AML-193 (cell line): Measurements from ENCODE around the gene ARPC1B.

Experiments
- DNase-seq, 2 experiments: peaks; one replicate each; lab custom pipeline; 2025; lab: John Stamatoyannopoulos, UW

Gene ARPC1B

GRCh38 chr7:99389772-99390171 lies 15.2 kb downstream of the ARPC1B start:
- no peak for DNase-seq

DNA sequence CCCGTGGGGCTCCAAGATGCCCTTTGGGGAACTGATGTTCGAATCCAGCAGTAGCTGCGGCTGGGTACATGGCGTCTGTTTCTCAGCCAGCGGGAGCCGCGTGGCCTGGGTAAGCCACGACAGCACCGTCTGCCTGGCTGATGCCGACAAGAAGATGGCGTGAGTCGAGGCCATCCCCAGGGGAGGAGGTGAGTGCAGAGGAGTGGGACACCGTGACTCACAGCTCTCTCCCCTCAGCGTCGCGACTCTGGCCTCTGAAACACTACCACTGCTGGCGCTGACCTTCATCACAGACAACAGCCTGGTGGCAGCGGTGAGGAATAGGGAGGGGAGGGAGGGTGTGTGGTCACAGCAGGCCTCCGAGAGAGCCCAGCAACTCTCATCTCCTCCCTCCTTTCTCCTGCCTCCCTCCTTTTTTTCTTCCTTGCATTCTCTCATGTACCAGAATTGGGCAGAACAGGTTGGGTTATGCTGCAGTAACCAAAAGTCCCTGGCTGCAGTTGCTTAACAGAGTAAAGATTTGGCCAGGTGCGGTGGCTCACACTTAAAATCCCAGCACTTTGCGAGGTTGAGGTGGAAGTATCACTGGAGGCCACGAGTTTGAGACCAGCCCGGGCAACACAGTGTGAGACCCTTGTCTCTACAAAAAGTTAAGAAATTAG lies 16.5 kb downstream of the ARPC1B start:
- no peak for DNase-seq

DNA sequence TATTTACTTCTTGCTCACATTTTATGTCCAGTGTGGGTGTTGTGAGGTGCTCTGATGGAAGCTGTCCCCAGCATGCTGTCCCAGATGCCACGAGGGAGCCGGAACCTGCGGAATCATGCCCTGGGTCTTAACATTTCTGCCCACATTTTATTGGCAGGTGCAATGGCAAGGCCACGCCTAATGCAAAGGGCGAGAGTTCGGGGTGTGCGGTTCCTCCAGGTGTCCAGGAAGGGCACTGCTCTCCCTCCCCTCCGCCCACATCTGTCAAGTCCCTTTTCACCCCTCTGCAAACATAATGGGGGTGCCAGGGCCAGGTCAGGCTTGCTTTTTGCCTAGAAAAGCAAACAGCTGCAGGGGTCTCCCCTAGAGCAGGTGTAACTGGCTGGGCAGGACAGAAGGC lies 17.5 kb downstream of the ARPC1B start:
- DNase-seq, result no peak

- DNase-seq, result no peak
These were observed 18.3 kb downstream of the ARPC1B start for GRCh38 chr7:99392659-99393354.

GRCh38 chr7:99393355-99394187 lies 19.0 kb downstream of the ARPC1B start:
- no peak for DNase-seq

GRCh38 chr7:99394188-99394502 lies 19.6 kb downstream of the ARPC1B start:
- DNase-seq, result no peak

DNA sequence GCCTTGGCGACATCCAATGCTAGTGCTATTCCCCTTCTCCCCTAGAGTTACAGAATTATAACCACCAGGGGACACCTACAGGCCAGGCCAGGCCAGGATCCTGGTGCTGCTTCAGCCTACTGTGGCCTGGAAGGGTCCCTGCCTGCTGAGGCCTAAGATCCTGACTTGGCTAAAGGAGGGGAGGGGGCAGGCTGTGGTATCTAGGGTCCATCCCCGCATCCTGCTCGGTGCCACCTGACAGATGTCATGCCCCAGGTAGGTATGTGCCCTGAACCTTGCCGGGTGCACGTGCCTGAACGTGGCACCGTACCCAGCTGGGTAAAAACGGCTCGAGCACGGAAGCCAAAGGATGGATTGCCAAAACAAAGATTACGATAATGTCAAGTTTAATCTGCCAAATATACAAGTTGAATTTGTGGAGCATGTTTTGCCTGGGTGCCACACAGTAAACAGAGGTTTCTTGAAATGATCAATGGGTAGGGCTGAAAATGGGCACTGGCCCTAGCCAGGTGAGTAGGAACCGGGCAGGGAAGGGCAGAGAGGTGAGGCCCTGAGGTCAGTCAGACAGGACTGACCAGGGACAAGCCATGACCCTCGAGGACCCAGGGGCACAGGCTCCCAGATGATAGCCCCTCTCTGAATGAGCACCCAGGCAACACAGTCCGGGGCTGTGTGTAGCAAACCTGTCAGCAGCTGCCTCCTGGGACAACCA lies 21.2 kb downstream of the ARPC1B start:
- DNase-seq, result no peak

DNA sequence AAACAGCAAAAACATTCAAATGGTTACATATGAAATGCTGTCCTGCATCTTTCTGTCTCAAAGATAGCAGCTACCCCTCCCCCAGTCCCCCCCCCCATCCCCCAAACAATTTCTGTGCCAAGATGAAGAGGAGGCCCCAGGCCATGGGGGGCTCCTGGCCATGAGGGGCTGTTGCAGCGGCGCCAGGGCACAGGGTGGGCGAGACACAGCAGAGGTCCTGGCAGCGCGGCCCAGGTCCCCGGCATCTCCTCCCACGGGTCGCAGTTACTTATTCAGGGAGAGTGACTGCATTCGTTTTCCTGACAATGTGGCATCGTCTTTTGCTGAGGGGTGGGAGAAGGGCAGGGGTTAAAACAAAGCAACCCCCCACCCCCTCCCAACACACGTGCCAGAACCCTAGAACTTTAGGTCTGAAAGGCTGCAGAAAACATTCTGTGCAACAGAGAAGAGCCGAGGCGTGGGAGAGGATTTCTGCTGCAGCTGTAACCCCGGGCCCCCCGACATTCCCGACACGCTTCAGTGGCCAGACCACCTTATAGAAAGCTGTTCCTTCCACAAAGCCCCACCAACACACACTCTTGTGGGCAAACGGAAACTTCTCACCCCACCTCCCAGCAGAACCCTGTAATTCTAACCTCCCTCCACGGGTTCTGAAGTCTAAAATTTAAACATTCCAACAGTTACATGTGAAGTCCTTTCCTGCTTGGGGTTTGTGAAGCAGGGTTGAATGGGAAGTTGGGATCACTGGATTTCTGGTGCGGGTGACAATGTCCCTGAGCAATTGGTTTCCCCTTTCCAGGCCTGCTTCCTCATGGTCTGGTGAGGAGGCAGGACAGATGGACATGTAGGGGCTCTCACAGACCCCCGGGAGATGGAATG lies 22.1 kb downstream of the ARPC1B start:
- DNase-seq, result no peak

- no peak for DNase-seq
These were observed 22.9 kb downstream of the ARPC1B start for GRCh38 chr7:99397297-99397983.

DNA sequence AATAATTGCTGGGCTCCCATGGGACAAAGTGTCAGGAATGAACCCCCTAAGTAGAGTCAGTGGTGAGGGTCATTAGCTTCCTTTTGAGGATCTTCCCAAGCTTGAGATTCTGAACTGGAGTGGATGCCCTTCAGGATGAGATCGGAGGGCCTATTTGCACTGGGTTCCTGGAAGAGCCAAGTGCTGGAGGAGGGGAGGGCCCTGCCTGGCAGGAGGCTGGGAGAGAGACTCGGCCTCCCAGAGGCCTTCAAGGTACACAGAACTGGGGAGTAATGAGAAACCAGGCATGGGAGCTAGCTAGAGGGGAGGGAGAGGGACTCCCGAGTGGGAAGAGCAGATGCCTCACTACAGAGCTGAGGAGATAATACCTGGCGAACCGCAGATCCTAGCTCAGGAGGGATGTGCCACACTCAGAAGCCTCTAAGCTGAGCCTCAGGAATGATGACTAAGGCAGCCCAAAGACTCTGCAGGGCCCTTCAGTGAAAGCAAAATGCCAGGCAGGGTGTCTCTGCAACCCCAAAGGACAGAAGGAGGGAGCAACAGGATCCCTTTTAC lies 24.4 kb downstream of the ARPC1B start:
- DNase-seq, result no peak

DNA sequence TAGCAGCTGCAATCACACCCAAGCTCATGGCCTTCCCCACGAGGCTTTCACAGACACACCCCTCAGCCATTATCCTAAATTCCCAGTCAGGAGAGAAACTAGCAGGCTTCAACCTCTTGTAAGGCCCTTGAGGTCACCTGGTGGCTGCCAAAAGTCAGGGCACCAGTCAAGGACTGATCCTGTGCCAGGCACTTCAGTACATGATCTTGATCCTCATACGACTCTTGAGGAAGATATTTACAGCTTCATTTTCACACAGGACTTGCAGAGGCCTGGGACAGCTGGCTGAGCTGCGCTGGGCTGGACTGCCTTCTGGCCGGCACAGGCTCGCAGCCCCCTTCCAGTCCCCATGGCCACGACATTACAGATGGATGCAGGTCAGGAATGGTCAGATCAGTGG lies 25.1 kb downstream of the ARPC1B start:
- no peak for DNase-seq

GRCh38 chr7:99402854-99403253 lies 28.3 kb downstream of the ARPC1B start:
- DNase-seq, result no peak

GRCh38 chr7:99403764-99404163 lies 29.2 kb downstream of the ARPC1B start:
- no peak for DNase-seq

- no peak for DNase-seq
These were observed 29.9 kb downstream of the ARPC1B start for GRCh38 chr7:99404235-99404976.

DNA sequence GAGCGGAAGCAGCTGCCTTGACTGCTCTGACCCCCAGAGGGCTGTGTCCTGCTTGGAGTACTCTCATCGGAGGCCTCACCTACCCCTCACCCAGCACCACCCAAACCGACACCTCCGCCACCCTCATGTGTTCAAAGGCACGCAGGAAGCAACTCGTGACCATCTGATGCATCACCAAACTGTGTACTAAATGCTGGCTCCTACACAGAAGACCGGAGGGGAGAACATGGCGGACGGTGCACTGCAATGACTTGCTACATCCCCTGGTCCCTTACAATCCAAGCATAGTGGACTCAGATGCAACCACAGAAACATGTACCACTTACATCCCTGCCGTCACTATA lies 30.4 kb downstream of the ARPC1B start:
- DNase-seq, result no peak

- DNase-seq, result no peak
These were observed 32.0 kb downstream of the ARPC1B start for GRCh38 chr7:99406557-99406956.

GRCh38 chr7:99407872-99408378 lies 33.4 kb downstream of the ARPC1B start:
- DNase-seq, result peak in 1 of 2 experiments; percentile 8

DNA sequence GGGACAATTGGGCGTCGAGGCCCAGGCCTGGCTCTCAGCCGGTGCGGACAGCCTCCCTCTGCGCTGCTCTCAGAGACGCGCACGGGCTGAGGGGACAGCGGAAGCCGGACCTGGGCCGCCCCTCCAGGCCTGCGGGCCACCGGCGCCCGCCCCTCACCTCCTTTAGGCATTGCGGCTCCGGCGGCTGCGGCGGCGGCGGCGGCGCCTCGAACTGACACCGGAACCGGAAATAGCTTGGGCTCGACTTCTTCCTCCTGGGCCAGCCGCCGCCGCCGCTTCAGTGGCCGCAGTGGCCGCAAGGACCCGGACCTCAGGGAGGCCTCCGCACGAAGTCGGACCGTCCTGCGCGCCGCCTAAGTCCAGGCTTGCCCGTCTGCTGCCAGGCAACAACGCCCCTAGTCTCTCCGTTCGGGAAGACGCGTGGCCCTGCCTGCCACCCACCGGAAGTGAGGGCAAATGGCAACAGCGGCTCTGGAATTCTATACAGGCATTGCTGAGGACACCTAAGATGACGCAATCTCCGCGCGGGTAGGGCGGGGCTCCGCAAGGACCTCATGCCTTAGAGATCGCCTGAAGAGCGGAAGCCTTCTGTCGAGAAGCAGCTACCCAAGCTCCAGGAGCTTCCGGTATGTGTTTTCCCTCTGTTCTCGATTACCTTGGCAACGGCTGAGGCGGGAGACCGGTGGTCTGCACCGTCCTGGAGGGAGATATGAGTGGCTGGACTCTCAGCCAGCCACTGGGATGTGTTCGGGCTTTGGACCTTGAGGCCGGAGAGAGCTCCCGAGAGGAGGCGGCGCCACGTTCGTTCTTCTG lies 34.1 kb downstream of the ARPC1B start, which contains the start of the genes BUD31 and PDAP1:
BUD31 (plus strand) TSS at position 591 of the 813 bp plus-strand sequence. CDS start 2,124 bp downstream, outside the sequence.
PDAP1 (minus strand) TSS at position 219 of the 813 bp plus-strand sequence; CDS start at position 170, 49 bp downstream.
- DNase-seq, result peak; percentile 80 to 92

- no peak for DNase-seq
These were observed 34.7 kb downstream of the ARPC1B start for GRCh38 chr7:99409192-99409572.
